ENCODE results near the gene CINP. TPM values are rescaled to one million over a fixed set of nuclear protein-coding genes. Genes with fewer than 3 reads are reported as not detected.
A peak's percentile ranks its signal among the peaks of the same experiment; 100 is the strongest.

The CINP gene
- total and polyA plus RNA-seq, 2 of the 13 experiments (the other 11 are each of a cell fraction or from before 2014, with no cell fraction given) = 32.8 to 42.8 TPM

DNA sequence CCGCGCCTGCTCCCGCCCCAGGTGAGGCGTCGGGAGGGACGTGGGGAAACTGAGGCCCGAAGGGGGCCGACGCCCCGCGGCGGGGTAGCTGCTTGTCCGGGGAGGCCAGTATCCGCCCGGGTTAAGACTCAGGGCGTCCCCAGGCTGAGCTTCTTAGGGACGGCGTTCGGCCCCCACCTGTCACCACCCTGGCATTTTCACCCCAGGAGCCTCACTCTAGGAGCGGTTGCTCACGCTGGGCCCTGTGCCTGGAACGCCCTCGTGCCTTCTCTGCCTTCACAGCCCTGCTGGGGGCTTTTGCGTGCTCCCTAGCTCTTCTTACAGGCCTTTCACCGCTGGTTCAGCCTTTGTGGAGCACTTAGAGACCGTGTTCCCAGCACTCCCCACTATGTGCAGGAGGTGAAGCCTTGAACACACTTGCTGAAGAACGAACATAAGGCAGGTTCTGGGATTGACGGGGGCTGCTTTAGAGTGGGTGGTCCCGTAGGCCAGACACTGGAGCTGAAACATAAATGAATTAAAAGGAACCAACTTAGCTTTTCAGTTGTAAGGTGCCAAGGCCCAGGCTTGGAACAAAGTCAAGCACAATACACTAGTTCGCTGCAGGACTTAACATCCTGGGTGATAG lies 42.5 kb downstream of the CINP start (continued):
- TF ChIP-seq AFF4 (CRISPR knock-in tag; IDR thresholded peaks at IDR 0.05) (no peak), ZNF274 (CRISPR knock-in tag; IDR thresholded peaks at IDR 0.05) (0 out of 2 replicates have a peak, but pooled peaks have one; percentile 8), NFKB2 (CRISPR knock-in tag; IDR thresholded peaks at IDR 0.05; ENCODE audit: borderline replicate concordance) (no peak; the same call in 1 of the 2 replicates), ZNF678 (CRISPR knock-in tag; IDR thresholded peaks at IDR 0.05) (peak; percentile 55; the same call in 1 of the 2 replicates), ZNF296 (CRISPR knock-in tag; conservative IDR thresholded peaks at IDR 0.05) (no peak), HMGXB4 (CRISPR knock-in tag; IDR thresholded peaks at IDR 0.05; ENCODE audit: borderline replicate concordance in 1 of 2, low read depth in 1 of 2) (no peak), ZFX (CRISPR knock-in tag; IDR thresholded peaks at IDR 0.05; ENCODE audit: low read depth) (peak; percentile 64), GZF1 (CRISPR knock-in tag; IDR thresholded peaks at IDR 0.05) (0 out of 2 replicates have a peak, but pooled peaks have one; percentile 15), YEATS4 (CRISPR knock-in tag; IDR thresholded peaks at IDR 0.05; ENCODE audit: borderline replicate concordance) (peak; percentile 43; the same call in 1 of the 2 replicates), ZNF10 (CRISPR knock-in tag; IDR thresholded peaks at IDR 0.05; ENCODE audit: borderline replicate concordance, low read depth) (no peak), ZNF768 (CRISPR knock-in tag; IDR thresholded peaks at IDR 0.05) (0 out of 2 replicates have a peak, but pooled peaks have one; percentile 11), ZNF232 (CRISPR knock-in tag; IDR thresholded peaks at IDR 0.05; ENCODE audit: borderline replicate concordance) (0 out of 2 replicates have a peak, but pooled peaks have one; percentile 44), KDM5B (CRISPR knock-in tag; IDR thresholded peaks at IDR 0.05; ENCODE audit: borderline replicate concordance) (no peak), HNF1B (CRISPR knock-in tag; IDR thresholded peaks at IDR 0.05) (peak; percentile 49), ZNF451 (CRISPR knock-in tag; IDR thresholded peaks at IDR 0.05) (0 out of 2 replicates have a peak, but pooled peaks have one; percentile 10), ZFP36L1 (CRISPR knock-in tag; IDR thresholded peaks at IDR 0.05) (no peak), ZBTB21 (CRISPR knock-in tag; IDR thresholded peaks at IDR 0.05) (no peak), SMARCE1 (IDR thresholded peaks at IDR 0.05; ENCODE audit: borderline replicate concordance) (no peak)
- TF ChIP-seq, protein P1, sequence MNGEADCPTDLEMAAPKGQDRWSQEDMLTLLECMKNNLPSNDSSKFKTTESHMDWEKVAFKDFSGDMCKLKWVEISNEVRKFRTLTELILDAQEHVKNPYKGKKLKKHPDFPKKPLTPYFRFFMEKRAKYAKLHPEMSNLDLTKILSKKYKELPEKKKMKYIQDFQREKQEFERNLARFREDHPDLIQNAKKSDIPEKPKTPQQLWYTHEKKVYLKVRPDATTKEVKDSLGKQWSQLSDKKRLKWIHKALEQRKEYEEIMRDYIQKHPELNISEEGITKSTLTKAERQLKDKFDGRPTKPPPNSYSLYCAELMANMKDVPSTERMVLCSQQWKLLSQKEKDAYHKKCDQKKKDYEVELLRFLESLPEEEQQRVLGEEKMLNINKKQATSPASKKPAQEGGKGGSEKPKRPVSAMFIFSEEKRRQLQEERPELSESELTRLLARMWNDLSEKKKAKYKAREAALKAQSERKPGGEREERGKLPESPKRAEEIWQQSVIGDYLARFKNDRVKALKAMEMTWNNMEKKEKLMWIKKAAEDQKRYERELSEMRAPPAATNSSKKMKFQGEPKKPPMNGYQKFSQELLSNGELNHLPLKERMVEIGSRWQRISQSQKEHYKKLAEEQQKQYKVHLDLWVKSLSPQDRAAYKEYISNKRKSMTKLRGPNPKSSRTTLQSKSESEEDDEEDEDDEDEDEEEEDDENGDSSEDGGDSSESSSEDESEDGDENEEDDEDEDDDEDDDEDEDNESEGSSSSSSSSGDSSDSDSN (CRISPR knock-in tag; IDR thresholded peaks at IDR 0.05) = peak; percentile 26; the same call in 1 of the 2 replicates
